Brain microvascular endothelial cell (primary cell): Measurements from ENCODE around the gene TNFRSF18.

Experiments used
- DNase-seq: peaks from one replicate; pipeline ENCODE4 v3.0.0-alpha.2; 2020
- H3K27ac ChIP-seq: fragments of 250-450 bp; sonication (Bioruptor Pico); 2 replicates; pipeline ENCODE4 v1.5.1; 2020; ENCODE audit warnings: mild to moderate bottlenecking, moderate library complexity
- H3K27me3 ChIP-seq: fragments of 250-450 bp; sonication (Bioruptor Pico); replicated peaks from 2 replicates; pipeline ENCODE4 v1.5.1; 2020; ENCODE audit warnings: mild to moderate bottlenecking
- H3K36me3 ChIP-seq: fragments of 250-450 bp; sonication (Bioruptor Pico); replicated peaks from 2 replicates; pipeline ENCODE4 v1.5.1; 2020; ENCODE audit warnings: mild to moderate bottlenecking
- H3K4me3 ChIP-seq: 2 replicates; pipeline ENCODE4 v1.5.1; 2011; ENCODE audit warnings: low read depth, mild to moderate bottlenecking, control low read depth, low read length, moderate library complexity
- in situ Hi-C: cut with HindIII; loops from 2 replicates; pipeline ENCODE4 v1.10.0; 2017; ENCODE audit warnings: low sequenced_read_pairs, low pct_ligation_motif_present
- TF ChIP-seq, protein P1 (sequence below): IDR thresholded peaks from 2 replicates; pipeline ENCODE4 v1.5.1; 2011; ENCODE audit warnings: low read depth, mild to moderate bottlenecking, moderate library complexity, low read length, control low read depth, inconsistent platforms; ENCODE audit errors: missing control alignments

The TNFRSF18 gene

GRCh38 chr1:1208713-1209433 is 2.5 kb upstream of the TNFRSF18 start:
- Histone ChIP-seq H3K4me3 (no peak overlapping the region), H3K27me3 (peaks cover 13% of the 10 kb centered on the region), H3K36me3 (no peaks in the 10 kb centered on the region), H3K27ac (no peak overlapping the region)
- in situ Hi-C loops, result no loop called here
- TF ChIP-seq, protein P1, sequence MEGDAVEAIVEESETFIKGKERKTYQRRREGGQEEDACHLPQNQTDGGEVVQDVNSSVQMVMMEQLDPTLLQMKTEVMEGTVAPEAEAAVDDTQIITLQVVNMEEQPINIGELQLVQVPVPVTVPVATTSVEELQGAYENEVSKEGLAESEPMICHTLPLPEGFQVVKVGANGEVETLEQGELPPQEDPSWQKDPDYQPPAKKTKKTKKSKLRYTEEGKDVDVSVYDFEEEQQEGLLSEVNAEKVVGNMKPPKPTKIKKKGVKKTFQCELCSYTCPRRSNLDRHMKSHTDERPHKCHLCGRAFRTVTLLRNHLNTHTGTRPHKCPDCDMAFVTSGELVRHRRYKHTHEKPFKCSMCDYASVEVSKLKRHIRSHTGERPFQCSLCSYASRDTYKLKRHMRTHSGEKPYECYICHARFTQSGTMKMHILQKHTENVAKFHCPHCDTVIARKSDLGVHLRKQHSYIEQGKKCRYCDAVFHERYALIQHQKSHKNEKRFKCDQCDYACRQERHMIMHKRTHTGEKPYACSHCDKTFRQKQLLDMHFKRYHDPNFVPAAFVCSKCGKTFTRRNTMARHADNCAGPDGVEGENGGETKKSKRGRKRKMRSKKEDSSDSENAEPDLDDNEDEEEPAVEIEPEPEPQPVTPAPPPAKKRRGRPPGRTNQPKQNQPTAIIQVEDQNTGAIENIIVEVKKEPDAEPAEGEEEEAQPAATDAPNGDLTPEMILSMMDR, result no peak
- no peak for DNase-seq

- in situ Hi-C loops, result no loop called here
- H3K27ac ChIP-seq, result no peak overlapping the region
- DNase-seq, result no peak
- no peaks in the 10 kb centered on the region for H3K36me3 ChIP-seq
- TF ChIP-seq, protein P1, result no peak
- no peak overlapping the region for H3K4me3 ChIP-seq
- peaks cover 20% of the 10 kb centered on the region for H3K27me3 ChIP-seq
These were observed 1.1 kb upstream of the TNFRSF18 start for GRCh38 chr1:1207571-1207892.

GRCh38 chr1:1206966-1207531 is 657 bp upstream of the TNFRSF18 start:
- Histone ChIP-seq H3K4me3 (no peak overlapping the region), H3K36me3 (no peaks in the 10 kb centered on the region), H3K27ac (no peak overlapping the region), H3K27me3 (peaks cover 20% of the 10 kb centered on the region)
- in situ Hi-C loops, result no loop called here
- TF ChIP-seq, protein P1, result peak; percentile 5
- DNase-seq, result no peak

DNA sequence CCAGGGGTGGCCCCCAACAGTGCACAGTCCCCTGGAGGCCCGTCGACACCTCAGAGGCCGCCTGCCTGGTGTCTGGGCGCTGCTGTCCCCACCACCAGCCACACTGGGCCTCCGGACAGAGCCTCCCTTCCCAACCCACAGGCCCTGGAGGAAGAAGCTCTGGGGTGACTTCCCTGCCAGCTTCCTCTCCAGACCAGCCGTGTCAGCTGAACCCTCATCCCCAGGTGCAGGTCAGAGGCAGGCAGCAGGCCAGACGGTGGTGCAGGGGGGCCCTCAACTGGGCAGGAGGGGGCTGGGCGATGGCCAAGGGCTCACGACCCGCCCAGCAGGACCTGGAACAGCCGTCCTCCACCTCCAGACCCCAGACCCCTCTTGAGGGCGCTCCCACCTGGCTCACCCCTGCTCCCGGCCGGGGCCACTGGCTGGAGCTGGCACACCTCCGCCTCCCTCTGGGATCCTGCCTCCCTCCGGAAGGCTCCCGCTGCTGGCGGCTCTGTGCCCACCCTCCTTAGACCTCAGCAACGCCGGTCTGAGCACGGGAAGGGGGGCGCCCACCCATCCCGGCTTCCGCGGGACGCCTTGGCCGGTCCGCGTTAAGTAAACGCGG is 520 bp downstream of the TNFRSF18 start:
- H3K27me3 ChIP-seq, result peaks cover 20% of the 10 kb centered on the region
- TF ChIP-seq, protein P1, result no peak
- no peaks in the 10 kb centered on the region for H3K36me3 ChIP-seq
- no peak for DNase-seq
- in situ Hi-C loops, result no loop called here
- H3K4me3 ChIP-seq, result no peak overlapping the region
- no peak overlapping the region for H3K27ac ChIP-seq

- in situ Hi-C loops, result no loop called here
- Histone ChIP-seq H3K36me3 (no peaks in the 10 kb centered on the region), H3K27me3 (peaks cover 20% of the 10 kb centered on the region), H3K4me3 (no peak overlapping the region), H3K27ac (no peak overlapping the region)
- TF ChIP-seq, protein P1, result no peak
- DNase-seq, result no peak
These were observed 1.2 kb downstream of the TNFRSF18 start for GRCh38 chr1:1204998-1205768.
